Measurements from ENCODE around the gene AP3M1.
A peak's percentile ranks its signal among the peaks of the same experiment; 100 is the strongest.
"Not testable (repeated sequence)": the region's sequence is repeated elsewhere in the genome, so short reads cannot be mapped to it uniquely, and the experiment has no call there.

AP3M1 gene

DNA sequence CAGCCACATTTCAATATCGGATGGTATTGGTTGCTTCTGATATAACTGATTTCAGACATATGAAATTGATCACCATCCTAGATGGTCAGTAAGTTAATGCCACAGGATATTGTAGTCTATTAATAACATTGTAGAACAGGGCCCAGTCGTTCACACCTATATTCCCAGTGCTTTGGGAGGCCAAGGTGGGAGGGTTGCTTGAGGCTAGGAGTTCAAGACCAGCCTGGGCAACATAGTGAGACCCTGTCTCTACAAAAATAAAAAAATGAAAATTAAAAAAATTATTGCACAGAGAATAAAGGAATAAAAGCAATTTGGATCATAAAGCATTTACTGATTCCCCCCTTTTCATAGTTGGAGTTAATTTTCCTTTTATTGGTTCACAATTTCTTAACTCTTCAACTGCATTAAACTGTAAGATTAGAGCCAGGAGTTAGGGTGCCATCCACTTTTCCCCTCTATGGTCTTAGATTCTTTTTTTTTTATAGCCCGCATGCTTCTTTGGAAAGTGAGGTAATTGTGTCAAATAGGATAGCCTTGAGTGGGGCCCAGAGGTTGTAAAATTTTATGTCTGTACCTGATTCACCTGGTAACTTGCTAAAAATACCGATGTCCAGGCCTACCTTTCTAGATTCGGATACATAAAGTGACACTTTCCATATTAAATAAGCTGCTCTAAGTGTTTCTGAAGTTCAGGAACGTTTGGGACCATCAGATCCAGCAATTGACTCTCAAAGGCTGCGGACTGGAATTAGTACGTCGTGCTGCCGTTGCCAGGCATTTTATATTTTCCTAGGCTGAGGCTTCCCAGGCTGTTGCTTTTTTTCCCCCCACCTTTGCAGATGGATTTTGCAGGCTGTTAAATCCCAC, 25.1 kb upstream of the AP3M1 start:
- H3K4me3 ChIP-seq (ENCODE audit: low read length): peak overlapping the region; percentile 72
- TF ChIP-seq ZNF274 (IDR thresholded peaks at IDR 0.05; ENCODE audit: low read depth, low read length): no peak

DNA sequence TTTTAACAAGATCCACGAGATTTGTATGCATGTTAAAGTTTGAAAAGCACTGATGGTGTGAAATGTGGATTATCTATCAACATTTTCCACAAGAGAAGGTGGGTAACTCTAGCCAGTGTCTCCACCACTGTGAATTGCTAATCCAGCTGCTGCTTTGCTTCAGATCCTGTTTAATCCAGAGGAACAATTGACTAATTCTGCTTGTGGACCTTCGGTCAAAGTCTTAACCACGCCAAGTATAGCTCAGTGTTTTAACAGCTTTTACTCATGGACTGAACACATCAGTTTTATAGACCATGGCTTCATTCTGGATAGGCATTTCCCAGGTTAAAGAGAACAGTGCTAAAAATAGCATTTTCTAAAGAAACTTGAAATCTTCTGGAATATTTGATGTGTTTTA, 23.9 kb upstream of the AP3M1 start:
- no peak for TF ChIP-seq ZNF274 (IDR thresholded peaks at IDR 0.05; ENCODE audit: low read depth, low read length)
- no peak overlapping the region for H3K4me3 ChIP-seq (ENCODE audit: low read length)

DNA sequence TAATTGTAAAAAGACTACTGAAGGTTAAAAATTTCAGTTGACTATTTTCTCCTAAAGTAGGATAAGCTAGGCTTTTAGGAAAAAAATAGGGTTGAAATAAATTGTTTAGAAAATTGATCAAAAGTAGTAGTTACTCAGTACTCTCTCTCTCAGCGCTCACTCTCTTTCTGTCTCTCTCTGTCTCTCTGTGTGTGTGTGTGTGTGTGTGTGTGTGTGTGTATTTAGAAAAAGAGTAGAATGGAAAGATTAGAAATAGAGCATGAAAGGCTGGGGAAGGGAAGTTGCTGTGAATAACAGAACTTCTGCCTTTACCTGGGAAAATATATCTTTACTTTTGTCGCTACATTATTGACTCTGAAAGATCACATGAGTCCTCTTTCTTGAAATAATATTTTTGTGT, 21.0 kb upstream of the AP3M1 start:
- no peak for TF ChIP-seq ZNF274 (IDR thresholded peaks at IDR 0.05; ENCODE audit: low read depth, low read length)
- H3K4me3 ChIP-seq (ENCODE audit: low read length): no peak overlapping the region

DNA sequence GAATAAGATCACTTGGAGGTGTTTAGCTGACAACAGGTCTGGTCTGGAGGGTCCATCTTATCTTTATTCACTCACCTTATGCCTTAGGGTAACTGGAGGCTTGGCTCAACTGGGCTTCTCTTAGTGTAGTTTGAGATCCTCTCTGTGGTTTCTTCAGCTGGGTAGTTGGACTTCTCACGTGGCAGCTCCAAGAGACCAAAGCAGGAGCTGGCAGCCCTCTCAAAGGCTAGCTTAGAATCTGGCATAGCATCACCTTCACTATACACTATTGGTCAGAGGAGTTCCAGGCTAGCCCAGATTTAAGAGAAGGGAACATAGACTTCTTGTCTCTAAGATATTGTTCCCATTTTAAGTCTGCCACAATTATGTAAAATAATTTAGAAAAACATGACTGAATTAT, 16.8 kb upstream of the AP3M1 start:
- no peak for TF ChIP-seq ZNF274 (IDR thresholded peaks at IDR 0.05; ENCODE audit: low read depth, low read length)
- H3K4me3 ChIP-seq (ENCODE audit: low read length): no peak overlapping the region

DNA sequence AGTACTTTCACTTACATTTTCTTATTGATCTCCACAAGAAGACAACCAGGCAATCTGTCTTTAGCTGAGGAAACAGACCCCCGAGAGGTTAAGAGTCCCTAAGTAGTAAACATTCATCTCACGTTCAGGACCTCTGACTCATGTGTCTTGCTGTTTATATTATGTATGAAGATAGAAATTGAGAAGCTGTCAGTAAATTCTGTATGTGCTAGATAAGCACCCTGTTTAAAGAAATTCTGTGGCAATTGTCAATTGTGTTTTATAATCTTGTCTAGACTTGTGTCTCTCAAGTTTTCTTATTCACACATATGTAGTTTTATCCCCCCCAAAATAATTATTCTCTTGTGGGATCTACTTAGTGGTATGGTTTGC, 14.9 kb upstream of the AP3M1 start:
- TF ChIP-seq ZNF274 (IDR thresholded peaks at IDR 0.05; ENCODE audit: low read depth, low read length): no peak
- no peak overlapping the region for H3K4me3 ChIP-seq (ENCODE audit: low read length)

DNA sequence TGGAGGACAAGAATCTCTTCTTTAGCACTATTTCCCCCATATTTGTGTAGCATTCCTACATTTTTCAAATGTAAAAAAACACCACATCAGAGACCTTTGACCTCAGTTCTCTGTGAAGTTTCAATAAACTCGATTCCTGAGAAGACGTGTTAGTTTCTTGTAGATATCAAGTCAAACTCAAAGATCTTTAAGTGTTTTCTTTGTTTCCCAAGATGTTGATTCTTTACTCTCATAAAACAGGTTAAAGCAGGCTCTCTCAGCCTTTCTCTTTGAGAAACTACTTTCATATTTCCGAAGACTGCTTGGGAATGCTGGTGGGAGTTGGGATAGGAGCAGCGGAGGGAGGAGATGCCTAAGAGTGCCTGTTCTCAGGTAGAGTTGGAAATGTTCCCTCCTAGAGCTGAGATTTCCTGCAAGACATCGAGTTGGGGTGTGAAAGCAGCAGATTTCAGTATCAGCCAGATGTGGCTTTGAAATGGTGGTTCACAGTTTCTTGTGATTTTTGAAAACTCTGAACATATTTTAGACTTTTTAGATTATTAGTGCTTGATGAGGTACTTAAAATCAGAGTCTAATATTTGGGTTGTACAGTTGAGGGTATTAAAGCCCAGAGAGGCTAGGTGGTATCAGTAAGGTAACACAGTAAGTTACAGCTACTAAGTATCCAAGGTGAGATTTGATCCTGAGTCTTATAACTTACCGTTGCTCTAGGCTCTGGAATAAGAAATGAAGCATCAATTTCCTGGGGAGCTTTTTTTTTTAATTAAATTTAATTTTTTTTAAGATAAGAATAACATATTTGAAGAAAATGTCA, 14.3 kb upstream of the AP3M1 start:
- H3K4me3 ChIP-seq (ENCODE audit: low read length): peak overlapping the region; percentile 50; the same call in 1 of the 2 replicates
- TF ChIP-seq ZNF274 (IDR thresholded peaks at IDR 0.05; ENCODE audit: low read depth, low read length): no peak

DNA sequence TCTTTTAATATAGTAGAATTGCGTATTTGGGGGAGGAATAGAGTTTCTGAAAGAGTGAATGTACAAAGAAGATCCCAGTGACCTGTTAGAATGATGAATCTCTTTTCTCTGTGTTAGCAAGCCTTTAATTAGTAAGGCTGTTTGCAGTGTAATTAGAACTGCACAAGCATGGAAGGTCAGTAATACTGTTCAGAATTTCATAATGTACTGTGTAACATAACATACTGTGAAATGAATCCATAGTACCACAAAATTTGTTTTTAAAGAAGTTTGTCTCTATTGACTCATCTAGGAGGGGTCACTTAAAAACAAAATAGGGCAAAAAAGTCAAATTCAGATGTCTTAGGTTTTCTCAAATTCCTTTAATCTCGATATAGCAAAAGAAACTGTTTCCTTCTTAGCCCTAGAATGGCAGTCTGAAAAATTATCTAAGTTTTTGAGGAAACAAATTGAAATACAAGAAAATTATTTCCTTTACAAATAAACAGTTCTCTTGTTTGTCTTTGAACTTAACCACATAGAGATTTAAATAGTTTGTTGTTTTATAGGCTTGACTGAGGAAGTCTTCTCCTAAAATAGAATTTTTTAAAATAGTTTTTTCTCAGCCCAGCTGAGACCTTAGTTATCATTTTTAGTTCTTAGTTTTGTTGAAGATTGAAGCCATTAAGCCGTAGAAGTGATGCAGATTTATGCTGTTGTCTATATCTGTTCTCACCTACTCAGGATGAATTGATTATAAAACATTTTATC, 12.9 kb upstream of the AP3M1 start:
- H3K4me3 ChIP-seq (ENCODE audit: low read length): no peak overlapping the region
- TF ChIP-seq ZNF274 (IDR thresholded peaks at IDR 0.05; ENCODE audit: low read depth, low read length): no peak

DNA sequence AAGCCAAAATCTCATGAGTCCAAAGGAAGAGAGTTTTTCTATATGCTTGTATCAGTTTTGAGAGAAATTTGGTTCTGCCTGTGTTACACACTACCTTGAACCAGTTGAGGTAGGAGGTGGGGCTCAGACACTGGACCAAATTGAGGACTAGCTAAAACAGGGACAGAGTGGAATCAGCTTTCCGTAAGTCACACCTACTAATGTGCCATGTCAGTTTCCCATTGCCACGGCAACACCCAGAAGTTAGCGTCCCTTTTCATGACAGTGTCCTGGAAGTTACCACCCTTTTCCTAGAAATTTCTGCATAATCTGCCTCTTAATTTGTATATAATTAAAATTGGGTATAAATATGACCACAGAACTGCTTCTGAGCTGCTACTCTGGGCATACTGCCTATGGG, 9.4 kb upstream of the AP3M1 start:
- TF ChIP-seq ZNF274 (IDR thresholded peaks at IDR 0.05; ENCODE audit: low read depth, low read length): no peak
- no peak overlapping the region for H3K4me3 ChIP-seq (ENCODE audit: low read length)

DNA sequence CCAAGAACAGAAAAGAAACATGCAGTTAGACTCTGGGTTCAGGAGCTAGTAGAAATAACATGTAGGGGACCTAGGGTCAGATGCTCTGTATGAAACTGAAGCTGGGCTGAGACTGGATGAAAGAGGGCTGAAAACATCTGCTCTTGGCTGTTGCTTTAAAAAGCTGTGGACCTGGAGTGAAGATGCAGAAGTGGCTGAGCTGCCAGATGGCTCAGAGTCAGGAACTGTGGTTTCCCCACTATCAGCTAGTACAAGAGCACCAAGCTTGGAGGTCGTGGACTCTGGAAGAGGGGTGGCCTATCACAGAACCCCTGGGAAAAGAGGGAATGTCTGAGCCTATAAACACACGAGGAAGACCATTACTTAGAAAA, 6.3 kb upstream of the AP3M1 start:
- TF ChIP-seq ZNF274 (IDR thresholded peaks at IDR 0.05; ENCODE audit: low read depth, low read length): no peak
- no peak overlapping the region for H3K4me3 ChIP-seq (ENCODE audit: low read length)

DNA sequence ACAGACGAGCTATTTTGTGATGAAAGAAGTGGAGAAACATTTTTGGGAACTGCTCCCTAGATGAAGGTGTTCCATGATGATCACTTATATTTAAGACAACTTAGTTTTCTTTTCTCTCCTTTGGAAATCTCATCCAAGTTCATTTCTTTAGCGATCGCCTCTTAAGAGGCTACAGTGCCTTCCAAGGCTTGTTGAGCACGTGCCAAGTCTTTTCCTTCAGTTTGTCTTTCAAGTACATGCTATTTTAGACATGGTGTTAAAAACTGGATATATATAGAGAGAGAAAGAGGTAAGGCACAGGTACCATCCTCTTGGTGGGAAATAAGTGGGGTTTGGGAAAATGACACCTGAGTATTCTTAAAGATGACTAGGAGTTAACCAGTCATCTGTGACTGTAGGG, 3.0 kb upstream of the AP3M1 start:
- TF ChIP-seq ZNF274 (IDR thresholded peaks at IDR 0.05; ENCODE audit: low read depth, low read length): no peak
- no peak overlapping the region for H3K4me3 ChIP-seq (ENCODE audit: low read length)

DNA sequence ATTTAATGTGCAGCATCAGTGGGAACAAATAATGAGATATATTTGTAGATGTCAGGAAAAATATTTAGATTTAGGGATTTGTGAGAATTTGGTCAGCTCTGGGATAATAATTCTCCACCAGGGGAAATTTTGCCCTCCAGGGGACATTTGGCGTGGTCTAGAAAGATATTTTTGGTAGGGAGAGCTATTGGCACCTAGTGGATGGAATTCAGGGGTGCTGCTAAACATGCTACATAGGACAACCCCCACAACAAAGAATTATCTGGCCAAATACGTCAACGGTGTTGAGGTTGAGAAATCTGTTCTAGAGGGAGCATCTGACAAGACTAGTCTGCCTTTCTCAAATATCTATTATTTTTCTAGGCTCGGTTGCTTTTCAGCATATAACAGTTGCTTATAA, 2.5 kb upstream of the AP3M1 start:
- H3K4me3 ChIP-seq (ENCODE audit: low read length): peak overlapping the region; percentile 14; the same call in 1 of the 2 replicates
- TF ChIP-seq ZNF274 (IDR thresholded peaks at IDR 0.05; ENCODE audit: low read depth, low read length): no peak

DNA sequence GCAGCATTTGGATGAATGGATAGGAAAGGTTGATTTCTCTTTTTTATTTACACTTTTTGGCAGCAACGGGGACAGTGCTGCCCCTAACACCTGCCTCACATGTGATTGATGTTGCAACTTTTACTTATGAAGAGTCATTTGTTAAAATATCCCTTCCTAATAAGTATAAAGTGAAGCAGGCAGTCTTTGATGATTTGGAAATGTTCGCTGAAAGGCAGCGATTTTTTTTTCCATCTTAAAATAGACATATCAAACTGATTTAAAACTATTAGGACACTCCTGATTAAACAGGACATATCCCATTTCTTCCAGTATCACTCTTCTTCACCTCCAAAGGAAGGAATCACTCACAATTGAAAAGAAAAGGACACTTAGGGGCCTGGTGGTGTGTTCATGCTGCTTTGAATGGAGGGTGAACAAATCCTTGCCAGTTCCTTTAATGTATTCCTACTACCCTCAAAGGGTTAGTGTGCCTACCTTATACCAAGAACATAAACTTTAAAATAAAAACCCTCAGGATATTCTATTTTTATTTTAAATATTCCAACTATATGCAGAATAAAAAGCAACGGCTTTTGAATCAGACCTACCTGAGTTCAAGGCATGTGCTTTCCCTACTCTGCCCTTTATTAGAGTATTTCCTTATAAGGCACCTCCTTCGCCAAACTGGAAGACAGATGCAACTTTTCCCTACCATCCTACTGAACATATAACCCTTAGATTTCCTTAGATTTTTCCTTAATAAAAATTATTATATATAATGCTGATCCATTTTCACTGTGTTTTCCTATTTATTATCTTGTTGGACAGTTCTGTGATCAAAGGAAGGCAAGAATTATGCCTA, 1.5 kb upstream of the AP3M1 start:
- H3K4me3 ChIP-seq (ENCODE audit: low read length): peak overlapping the region; percentile 97
- no peak for TF ChIP-seq ZNF274 (IDR thresholded peaks at IDR 0.05; ENCODE audit: low read depth, low read length)

DNA sequence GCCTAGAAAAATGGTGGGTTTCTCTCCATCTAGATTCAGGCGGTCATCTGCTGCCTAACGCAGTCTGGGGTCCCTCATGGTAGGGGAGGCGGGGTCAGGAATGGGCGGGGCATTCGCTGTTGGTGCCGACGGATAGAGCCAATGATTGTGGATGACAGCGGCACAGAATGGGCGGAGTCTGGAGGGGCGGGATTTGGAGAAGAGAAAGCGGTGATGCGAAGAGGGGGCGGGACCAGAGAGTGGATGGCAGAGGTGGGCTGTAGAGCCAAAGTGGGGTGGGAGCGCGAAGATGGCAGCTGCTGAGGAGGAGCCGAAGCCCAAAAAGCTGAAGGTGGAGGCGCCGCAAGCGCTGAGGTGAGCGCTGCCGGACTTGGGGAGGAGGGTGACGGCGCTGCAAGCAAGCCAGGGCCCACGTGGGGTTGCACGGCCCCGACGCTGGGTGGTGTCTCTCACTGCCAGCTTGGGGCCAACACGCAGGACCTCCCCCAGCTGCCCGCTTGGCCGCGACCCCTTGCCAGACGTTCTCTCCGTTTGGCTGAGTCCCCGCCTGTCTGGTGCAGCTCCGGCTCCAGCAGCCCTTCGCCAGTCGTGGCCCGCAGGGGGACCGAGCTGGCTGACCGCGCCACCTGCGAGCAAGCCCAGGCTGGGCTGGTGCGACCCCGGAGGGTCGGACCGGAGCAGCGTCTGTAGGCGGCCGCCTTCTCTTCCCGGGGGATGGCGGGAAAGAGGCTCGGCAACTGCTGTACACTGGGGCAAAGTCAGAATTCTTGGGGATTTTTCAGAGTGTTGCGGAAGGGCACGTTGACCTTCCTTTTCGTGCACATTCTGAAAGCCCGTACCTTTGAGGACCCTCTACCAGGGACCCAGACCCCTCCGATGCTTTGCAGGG, 606 bp upstream of the AP3M1 start, which contains the start of gene ADK:
ADK (plus strand) TSS at position 232 of the 889 bp plus-strand sequence; CDS start at position 290, 58 bp downstream.
- H3K4me3 ChIP-seq (ENCODE audit: low read length): peak within 1 kb of the TSS; percentile 97
- TF ChIP-seq ZNF274 (IDR thresholded peaks at IDR 0.05; ENCODE audit: low read depth, low read length): no peak

DNA sequence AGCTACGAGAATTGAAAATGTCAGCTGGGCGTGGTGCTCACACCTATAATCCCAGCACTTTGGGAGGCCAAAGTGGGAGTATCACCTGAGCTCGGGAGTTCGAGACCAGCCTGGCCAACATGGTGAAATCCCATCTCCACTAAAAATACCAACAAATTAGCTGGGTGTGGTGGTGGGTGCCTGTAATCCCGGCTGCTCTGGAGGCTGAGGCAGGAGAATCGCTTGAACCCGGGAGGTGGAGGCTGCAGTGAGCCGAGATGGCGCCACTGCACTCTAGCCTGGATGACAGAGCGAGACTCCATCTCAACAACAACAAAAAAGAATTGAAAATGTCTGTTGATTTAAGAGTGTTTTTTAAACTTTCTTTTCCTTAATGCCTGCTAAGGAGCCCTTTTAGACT, 3.6 kb downstream of the AP3M1 start:
- H3K4me3 ChIP-seq (ENCODE audit: low read length): not testable (repeated sequence)

All from GM08714 (cell line).